HepG2 (cell line): ENCODE measurements around the gene STK38L. TPM values are rescaled to one million over a fixed set of nuclear protein-coding genes. Genes with fewer than 3 reads are reported as not detected.

Experiments
- ATAC-seq: fragments of 200-7000 bp; cut with Tn5 transposase; 3 replicates; pipeline ENCODE4 v1.9.1; 2020; ENCODE audit warnings: mild to moderate bottlenecking, moderate library complexity
- BruUV-seq: library from RNA; stranded (reverse); fragments of 400-500 nt; replicated peaks from 2 replicates; lab custom pipeline; 2021; lab: Mats Ljungman, UMichigan
- CTCF ChIA-PET: fragments of 300-600 bp; formaldehyde crosslinking; extraction: SDS; loops from one replicate; lab custom pipeline; 2021; ENCODE audit warnings: low total read pairs, inconsistent platforms, low intra/inter-chr PET ratio; lab: Yijun Ruan, JAX
- POLR2A ChIA-PET: fragments of 350-600 bp; sonication (Branson Sonifier 250); formaldehyde crosslinking; loops from one replicate; lab custom pipeline; 2020; ENCODE audit warnings: antibody characterized with exemption, inconsistent platforms; lab: Yijun Ruan, JAX
- DNase-seq: peaks from one replicate; pipeline ENCODE4 v3.0.0-alpha.2; 2015; ENCODE audit warnings: low spot score
- FAIRE-seq: peaks from 3 replicates; lab custom pipeline; 2011; peaks lifted over from hg19 to GRCh38; lab: Jason Lieb, UNC
- H2AFZ ChIP-seq: one replicate; pipeline ENCODE4 v1.6.1; 2011; ENCODE audit warnings: low read length, inconsistent platforms
- H3K27ac ChIP-seq: fragments of 300-600 bp; 3 replicates; pipeline ENCODE4 v1.8.0; 2011; ENCODE audit warnings: mixed run types, mild to moderate bottlenecking, mixed read lengths, low read length, inconsistent platforms; ENCODE audit not compliant: insufficient read depth; ENCODE audit errors: extremely low read length
- H3K27me3 ChIP-seq, 2 experiments: fragments of 200-600 bp in 1 of 2; 2 replicates in 1 of 2; 3 replicates in 1 of 2; pipeline versions ENCODE4 v1.6.0 to v1.8.0; 2011; ENCODE audit warnings: low read length in 2 of 2, mild to moderate bottlenecking in 2 of 2, moderate library complexity in 2 of 2, inconsistent platforms in 1 of 2; ENCODE audit not compliant: insufficient read depth in 2 of 2, control insufficient read depth in 1 of 2
- H3K36me3 ChIP-seq, 2 experiments: fragments of 200-600 bp in 1 of 2; replicated peaks in 1 of 2; 2 replicates in 1 of 2; 3 replicates in 1 of 2; pipeline versions ENCODE4 v1.5.1 to v1.8.0; 2011; ENCODE audit warnings: low read length in 2 of 2, inconsistent platforms in 1 of 2; ENCODE audit not compliant: insufficient read depth in 2 of 2, control insufficient read depth in 1 of 2
- H3K4me1 ChIP-seq: 2 replicates; pipeline ENCODE4 v1.5.1; 2012; ENCODE audit warnings: low read length, inconsistent platforms; ENCODE audit not compliant: insufficient read depth
- H3K4me2 ChIP-seq: 2 replicates; pipeline ENCODE4 v1.6.0; 2011; ENCODE audit warnings: low read depth, low read length, inconsistent platforms
- H3K4me3 ChIP-seq, 3 experiments: fragments of 200-600 bp in 1 of 3; sonication (generic), shearing (Covaris generic) in 1 of 3; replicated peaks in 1 of 3; 2 replicates each; pipeline ENCODE4 v1.5.1; 2011 to 2016; ENCODE audit warnings: low read length in 3 of 3, inconsistent platforms in 2 of 3, low read depth in 2 of 3, mild to moderate bottlenecking in 2 of 3, control low read depth in 1 of 3, mixed read lengths in 1 of 3; ENCODE audit not compliant: insufficient read depth in 1 of 3
- H3K79me2 ChIP-seq: one replicate; pipeline ENCODE4 v1.6.1; 2011; ENCODE audit warnings: low read length, inconsistent platforms; ENCODE audit not compliant: insufficient read depth
- H3K9ac ChIP-seq: 2 replicates; pipeline ENCODE4 v1.6.0; 2011; ENCODE audit warnings: mild to moderate bottlenecking, low read depth, low read length, inconsistent platforms; ENCODE audit not compliant: insufficient read depth
- H3K9me3 ChIP-seq: 2 replicates; pipeline ENCODE4 v1.5.1; 2012; ENCODE audit warnings: mild to moderate bottlenecking, low read length
- H4K20me1 ChIP-seq: 2 replicates; pipeline ENCODE4 v1.6.0; 2011; ENCODE audit warnings: inconsistent platforms, mild to moderate bottlenecking, low read length, moderate library complexity; ENCODE audit not compliant: insufficient read depth
- HMGA1 ChIP-seq: sonication (generic); formaldehyde crosslinking; conservative IDR thresholded peaks from 2 replicates; pipeline ENCODE4 v1.4.0; 2020; ENCODE audit warnings: missing genetic modification reagents
- KAT2B ChIP-seq: fragments of 150-350 bp; IDR thresholded peaks from 2 replicates; pipeline ENCODE4 v1.6.1; 2014; ENCODE audit warnings: low read depth, low read length, borderline replicate concordance
- MTA1 ChIP-seq: sonication (generic); formaldehyde crosslinking; IDR thresholded peaks from 2 replicates; pipeline ENCODE4 v1.4.0; 2020; ENCODE audit warnings: missing genetic modification reagents, mild to moderate bottlenecking, borderline replicate concordance
- MXI1 ChIP-seq: IDR thresholded peaks from 3 replicates; pipeline ENCODE4 v1.6.1; 2012; ENCODE audit warnings: low read depth, low read length, inconsistent platforms, borderline replicate concordance
- NFE2L1 ChIP-seq: sonication (generic); formaldehyde crosslinking; IDR thresholded peaks from 2 replicates; pipeline ENCODE4 v1.4.0; 2020; ENCODE audit warnings: missing genetic modification reagents, mild to moderate bottlenecking, borderline replicate concordance
- NR0B2 ChIP-seq: sonication (generic); formaldehyde crosslinking; IDR thresholded peaks from 2 replicates; pipeline ENCODE4 v1.4.0; 2020; ENCODE audit warnings: mild to moderate bottlenecking, missing genetic modification reagents
- PCBP2 ChIP-seq: fragments of 200-400 bp; formaldehyde crosslinking; optimal IDR thresholded peaks from 2 replicates; pipeline ENCODE3; 2018; ENCODE audit warnings: low read length, low read depth; ENCODE audit not compliant: poor library complexity, severe bottlenecking
- PRDM10 ChIP-seq: sonication (generic); formaldehyde crosslinking; IDR thresholded peaks from 2 replicates; pipeline ENCODE4 v1.4.0; 2020; ENCODE audit warnings: low read depth, missing genetic modification reagents
- RAD51 ChIP-seq: fragments of 450-650 bp; IDR thresholded peaks from 2 replicates; pipeline ENCODE4 v1.6.1; 2016; ENCODE audit warnings: borderline replicate concordance
- TCF7 ChIP-seq: sonication (generic); IDR thresholded peaks from 2 replicates; pipeline ENCODE4 v1.6.1; 2016; ENCODE audit warnings: antibody characterized with exemption, low read depth
- TEAD2 ChIP-seq: sonication (generic); formaldehyde crosslinking; IDR thresholded peaks from 2 replicates; pipeline ENCODE4 v1.9.0; 2021; ENCODE audit warnings: missing genetic modification reagents
- U2AF1 ChIP-seq: fragments of 200-400 bp; formaldehyde crosslinking; optimal IDR thresholded peaks from 2 replicates; pipeline ENCODE3; 2017; ENCODE audit warnings: mild to moderate bottlenecking, low read depth, low read length
- ZFP1 ChIP-seq: IDR thresholded peaks from 2 replicates; pipeline ENCODE4 v1.6.1; 2016
- ZNF317 ChIP-seq: sonication (generic); formaldehyde crosslinking; IDR thresholded peaks from 2 replicates; pipeline ENCODE4 v1.5.0; 2020; ENCODE audit warnings: mild to moderate bottlenecking, missing genetic modification reagents
- ZNF512B ChIP-seq: sonication (generic); formaldehyde crosslinking; IDR thresholded peaks from 2 replicates; pipeline ENCODE4 v1.5.1; 2020; ENCODE audit warnings: missing genetic modification reagents, mild to moderate bottlenecking, borderline replicate concordance
- ZNF577 ChIP-seq: sonication (generic); formaldehyde crosslinking; IDR thresholded peaks from 2 replicates; pipeline ENCODE4 v1.4.0; 2020; ENCODE audit warnings: mild to moderate bottlenecking, low read depth, missing genetic modification reagents, borderline replicate concordance
- ZNF816 ChIP-seq: sonication (generic); formaldehyde crosslinking; IDR thresholded peaks from 2 replicates; pipeline ENCODE4 v1.8.0; 2022; ENCODE audit warnings: missing genetic modification reagents, mild to moderate bottlenecking, borderline replicate concordance
- WGBS: methylation state at CpG from one replicate; pipeline ENCODE4 v1.1.6; 2017; ENCODE audit warnings: low lambda C conversion rate; 5-methylcytosine and 5-hydroxymethylcytosine counted together
- in situ Hi-C: cut with HindIII; loops from 2 replicates; pipeline ENCODE4 v1.10.0; 2017; ENCODE audit warnings: low pct_unique_long_range_greater_than_20kb; ENCODE audit not compliant: extremely low pct_ligation_motif_present
- intact Hi-C: fragments of 100-400 bp; cut with micrococcal nuclease; formaldehyde crosslinking; loops from one replicate; pipeline ENCODE4 v1.10.0; 2022; ENCODE audit not compliant: unreplicated experiment
- polyA plus RNA-seq, 8 experiments: library from polyadenylated mRNA; depleted of rRNA in 3 of 8; stranded (reverse) in 7 of 8; unstranded in 1 of 8; fragments of >200 nt; fragmentation: Illumina TruSeq in 4 of 8; extraction: Trizol in 4 of 8; gene quantifications; 2 replicates each; pipeline versions ENCODE4 v1.2.1 to v1.2.3, GENCODE V29; 2011 to 2016; ENCODE audit warnings: low read depth in 4 of 8, missing spikeins in 1 of 8, mixed read lengths in 1 of 8; ENCODE audit not compliant: insufficient read depth in 1 of 8
- total RNA-seq, 5 experiments: library from RNA; depleted of rRNA; stranded (reverse); fragments of >200 nt; fragmentation: Illumina TruSeq; extraction: Trizol; gene quantifications; 2 replicates each; pipeline ENCODE4 v1.2.3, GENCODE V29; 2016; ENCODE audit warnings: low read depth in 1 of 5
- TF ChIP-seq, protein P1 (sequence below): sonication (generic); formaldehyde crosslinking; conservative IDR thresholded peaks from 2 replicates; pipeline ENCODE4 v1.4.0; 2020; ENCODE audit warnings: missing genetic modification reagents

The STK38L gene
- total and polyA plus RNA-seq, 2 of the 13 experiments (the other 11 are each of a cell fraction or from before 2014, with no cell fraction given), result 6.1 to 26.4 TPM

DNA sequence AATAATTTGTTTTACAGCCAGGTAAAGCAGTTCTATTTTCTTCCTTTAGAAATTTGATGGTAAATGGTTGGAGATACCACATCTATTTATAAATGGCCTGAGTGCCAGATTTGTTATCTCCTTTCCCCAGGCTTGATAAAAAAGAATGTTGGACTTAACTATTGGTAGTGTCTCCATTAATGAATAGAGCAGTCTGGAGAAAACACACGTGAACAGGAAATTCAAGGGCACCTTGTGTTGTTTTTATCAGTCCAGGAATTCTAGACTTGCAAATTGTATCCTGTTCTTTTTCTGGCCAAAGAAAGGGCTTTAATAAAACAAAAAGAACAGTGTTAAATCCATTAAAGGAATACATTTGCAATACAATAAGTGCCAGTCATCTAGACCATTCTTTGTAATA lies 47.8 kb downstream of the STK38L start:
- H4K20me1 ChIP-seq, result no peaks in the 10 kb centered on the region
- WGBS, result 39% methylated on average over 1 of the region's 1 CpG
- no peak for FAIRE-seq
- no peak overlapping the region for H3K4me3 ChIP-seq
- DNase-seq, result peak; percentile 27
- BruUV-seq, result no TSS peak
- ChIA-PET POLR2A (no interaction called here), CTCF (no interaction called here)
- H3K9ac ChIP-seq, result no peak overlapping the region
- H3K27ac ChIP-seq, result no peak overlapping the region
- H3K4me1 ChIP-seq, result peaks cover 26% of the 10 kb centered on the region
- no peaks in the 10 kb centered on the region for H3K27me3 ChIP-seq
- no peak overlapping the region for H3K4me2 ChIP-seq
- ATAC-seq, result no peak
- H3K9me3 ChIP-seq, result no peaks in the 10 kb centered on the region
- no peaks in the 10 kb centered on the region for H3K79me2 ChIP-seq
- H3K36me3 ChIP-seq, result no peaks in the 10 kb centered on the region
- H2AFZ ChIP-seq, result no peak overlapping the region
- in situ Hi-C loops, result no loop called here
- intact Hi-C loops, result loop anchor here (5.0 kb wide), 1 partner anchor 50 kb away; the partner anchor contains the start of gene STK38L
- TF ChIP-seq ZNF577 (CRISPR knock-in tag) (no peak), TCF7 (no peak), MTA1 (CRISPR knock-in tag) (no peak), HMGA1 (CRISPR knock-in tag) (no peak), ZNF816 (CRISPR knock-in tag) (no peak), PCBP2 (no peak), ZNF512B (CRISPR knock-in tag) (no peak), U2AF1 (no peak), KAT2B (no peak), TEAD2 (CRISPR knock-in tag) (no peak), ZFP1 (CRISPR knock-in tag) (no peak), ZNF317 (CRISPR knock-in tag) (no peak), PRDM10 (CRISPR knock-in tag) (no peak), RAD51 (no peak), NFE2L1 (no peak), NR0B2 (CRISPR knock-in tag) (no peak), MXI1 (no peak)
- TF ChIP-seq, protein P1, sequence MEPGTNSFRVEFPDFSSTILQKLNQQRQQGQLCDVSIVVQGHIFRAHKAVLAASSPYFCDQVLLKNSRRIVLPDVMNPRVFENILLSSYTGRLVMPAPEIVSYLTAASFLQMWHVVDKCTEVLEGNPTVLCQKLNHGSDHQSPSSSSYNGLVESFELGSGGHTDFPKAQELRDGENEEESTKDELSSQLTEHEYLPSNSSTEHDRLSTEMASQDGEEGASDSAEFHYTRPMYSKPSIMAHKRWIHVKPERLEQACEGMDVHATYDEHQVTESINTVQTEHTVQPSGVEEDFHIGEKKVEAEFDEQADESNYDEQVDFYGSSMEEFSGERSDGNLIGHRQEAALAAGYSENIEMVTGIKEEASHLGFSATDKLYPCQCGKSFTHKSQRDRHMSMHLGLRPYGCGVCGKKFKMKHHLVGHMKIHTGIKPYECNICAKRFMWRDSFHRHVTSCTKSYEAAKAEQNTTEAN (CRISPR knock-in tag), result no peak
